NK-92 (cell line): ENCODE measurements around the gene GSG1.
"Not testable (repeated sequence)": the region's sequence is repeated elsewhere in the genome, so short reads cannot be mapped to it uniquely, and the experiment has no call there.

Experiments
- DNase-seq: peaks from one replicate; lab custom pipeline; 2025; ENCODE audit not compliant: unreplicated experiment; lab: John Stamatoyannopoulos, UW

Gene GSG1

DNA sequence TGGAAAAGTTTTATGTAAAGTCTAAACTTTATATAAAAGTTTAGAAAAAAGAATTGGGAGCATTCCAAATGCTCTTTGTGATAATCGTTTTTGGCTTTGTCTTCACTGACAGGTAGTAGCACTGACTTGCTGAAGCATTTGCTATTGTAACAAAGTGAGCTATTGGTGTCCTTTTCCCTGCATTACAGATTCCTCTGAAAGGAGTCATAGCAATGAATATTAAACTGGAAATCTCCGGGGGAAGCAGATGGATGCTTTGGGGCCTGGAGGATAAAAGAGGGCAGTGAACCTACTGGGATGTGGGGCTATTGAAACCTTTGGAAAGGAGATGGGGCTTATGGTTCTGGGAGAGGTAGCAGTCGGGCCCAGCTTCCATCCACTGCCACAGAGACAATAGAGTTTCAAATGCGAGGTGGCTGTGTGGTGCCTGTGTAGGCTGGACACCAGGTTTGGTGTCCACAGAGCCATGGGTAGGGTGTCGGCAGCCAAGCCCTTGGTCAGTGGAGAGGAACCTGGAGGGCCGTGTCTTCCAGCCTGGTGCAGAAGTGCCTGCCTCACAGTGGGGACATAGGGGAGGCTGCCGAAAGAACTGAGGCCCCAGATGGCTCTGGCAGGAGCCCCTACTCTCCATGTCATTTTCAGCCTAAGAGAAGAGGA, 10.1 kb downstream of the GSG1 start:
- DNase-seq: no peak

DNA sequence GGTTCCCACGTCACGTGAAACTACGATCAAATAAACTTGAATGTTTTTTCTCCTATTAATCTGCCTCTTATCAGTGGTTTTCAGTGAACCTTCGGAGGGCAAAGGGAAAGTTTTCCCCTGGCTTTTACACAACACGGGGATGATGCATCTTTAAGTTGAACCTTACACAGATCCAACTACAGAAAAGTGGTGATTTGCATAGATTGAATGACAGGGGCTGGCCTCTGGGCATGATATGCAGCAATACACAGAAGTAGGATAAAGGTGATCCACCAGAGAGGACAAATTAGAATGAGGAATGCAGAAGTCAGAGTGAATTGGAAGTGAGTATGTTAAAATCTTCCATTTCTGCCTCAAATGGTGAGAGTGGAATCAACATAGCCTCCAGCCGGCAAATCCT, 11.6 kb downstream of the GSG1 start:
- no peak for DNase-seq

DNA sequence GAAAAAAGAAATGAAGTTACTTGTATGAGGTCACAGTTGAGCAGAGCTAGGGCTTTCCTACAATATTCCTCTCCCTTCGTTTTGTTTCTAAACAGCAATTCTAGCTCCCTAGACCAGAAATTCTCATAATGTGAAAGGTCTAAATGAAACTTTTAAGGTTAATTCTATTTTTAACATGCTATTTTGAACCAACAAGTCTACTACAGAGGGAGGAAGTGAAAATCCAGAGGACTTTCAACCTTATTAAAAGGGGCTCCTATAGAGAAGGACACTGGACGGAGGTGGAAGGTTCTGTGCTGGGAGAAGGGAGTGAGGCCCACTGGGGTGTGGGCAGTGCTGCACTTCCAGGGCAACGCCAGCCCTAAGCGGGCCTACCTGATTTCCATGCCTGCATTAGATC, 13.4 kb downstream of the GSG1 start:
- no peak for DNase-seq

DNA sequence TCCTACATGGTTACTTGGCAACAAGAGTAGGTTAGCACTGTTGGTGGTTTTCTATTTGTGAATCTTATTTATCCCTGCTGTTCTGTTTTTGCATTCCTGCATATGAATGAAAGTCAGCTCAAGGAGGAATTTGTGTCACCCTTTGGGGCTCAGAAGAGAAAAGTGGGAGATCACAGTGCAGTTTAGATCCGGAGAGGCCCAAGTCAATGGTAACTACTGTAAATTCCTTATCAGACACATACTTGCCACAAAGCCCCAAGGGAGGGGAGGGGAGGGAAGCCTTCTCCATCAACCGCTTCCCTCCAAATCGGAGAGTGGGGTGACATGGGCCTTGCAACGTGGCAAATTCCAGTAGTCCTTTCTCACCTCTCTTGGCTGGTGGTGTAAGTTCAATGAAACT, 15.0 kb downstream of the GSG1 start:
- DNase-seq: no peak

DNA sequence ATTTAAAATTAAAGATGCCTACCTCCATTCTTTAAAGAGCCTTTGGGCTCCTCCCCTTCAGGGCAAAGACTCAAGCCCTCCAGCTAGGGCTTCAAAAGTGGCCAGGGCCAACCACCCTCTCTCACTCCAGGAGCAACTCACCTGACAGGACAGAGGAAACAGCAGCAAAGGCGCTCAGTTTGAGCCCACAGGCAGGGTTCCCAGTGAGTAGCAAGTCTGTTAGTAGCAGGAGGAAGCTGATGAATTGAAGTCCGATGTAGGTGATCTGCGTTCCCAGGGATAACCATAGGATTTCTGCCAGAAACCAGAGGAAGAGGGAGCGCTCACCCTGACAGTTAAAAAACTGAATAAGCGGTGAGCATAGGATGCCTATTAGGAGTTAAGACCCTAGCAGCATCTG, 15.7 kb downstream of the GSG1 start:
- no peak for DNase-seq

DNA sequence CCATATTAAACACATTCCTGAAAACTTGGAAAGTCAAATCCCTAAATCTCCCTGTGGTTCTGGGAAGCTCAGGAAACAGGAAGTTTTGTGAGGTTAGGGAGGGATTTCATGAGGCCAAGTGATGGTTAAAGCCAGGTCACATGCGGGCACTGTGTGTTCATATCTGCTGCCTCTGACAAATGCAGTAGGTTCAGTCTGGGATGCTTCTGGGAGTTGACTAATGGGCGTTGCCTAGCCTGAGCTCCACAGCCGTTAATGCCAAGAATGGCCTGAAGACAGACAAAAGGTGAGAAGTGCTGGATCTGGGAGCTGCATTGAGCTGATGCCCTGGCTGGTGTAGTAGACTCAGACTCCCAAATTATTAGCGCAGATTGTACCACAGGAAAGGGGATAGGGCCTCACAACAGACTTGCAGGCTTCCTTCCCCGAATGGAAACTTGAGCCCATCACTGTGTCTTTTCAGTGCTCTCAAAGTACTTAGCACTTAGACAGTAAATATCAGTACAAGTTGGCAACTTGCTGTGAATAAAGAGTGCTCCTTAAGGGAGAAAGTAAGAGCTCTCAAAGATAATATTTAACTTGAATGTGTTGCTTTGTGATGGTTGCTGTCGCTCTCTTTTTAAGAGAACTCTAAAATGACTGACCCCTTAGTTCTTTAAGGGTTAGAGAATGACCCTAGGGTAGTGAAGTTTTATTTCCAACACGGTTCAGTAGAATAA, 17.3 kb downstream of the GSG1 start:
- DNase-seq: no peak

DNA sequence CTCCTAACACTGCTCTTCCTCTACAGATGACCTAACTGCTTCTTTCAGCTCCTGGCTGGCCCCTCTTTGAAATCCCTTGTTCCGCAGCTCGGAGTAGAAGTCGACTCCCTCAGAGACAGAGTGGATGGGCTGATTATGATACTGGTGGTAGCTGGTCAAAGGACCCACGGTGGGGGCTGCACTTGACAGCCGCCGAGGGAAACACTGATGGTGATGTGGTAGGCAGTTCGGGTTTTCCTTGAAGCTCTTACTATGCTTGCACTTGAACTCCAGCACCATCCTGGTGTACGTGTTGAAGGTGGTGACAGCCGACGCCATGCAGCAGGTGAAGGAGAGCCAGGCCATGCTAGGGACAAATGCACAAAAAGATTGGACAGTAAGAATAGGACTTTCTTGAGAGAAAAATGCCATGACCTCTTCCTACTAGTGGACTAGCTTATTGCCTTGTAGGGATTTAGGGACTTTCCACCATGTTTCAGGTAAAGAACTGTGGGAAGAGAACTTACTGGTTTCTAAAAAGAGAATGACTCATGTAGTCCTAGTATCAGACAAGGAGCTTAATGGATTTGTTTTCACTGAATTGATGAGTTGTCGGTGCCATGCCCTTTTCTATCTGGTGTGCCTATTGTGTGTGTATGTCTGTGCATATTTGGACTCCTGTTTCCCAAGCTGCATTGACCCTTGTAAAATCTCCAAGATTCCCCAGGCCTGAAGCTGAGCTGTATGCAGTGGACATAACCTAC, 18.4 kb downstream of the GSG1 start:
- DNase-seq: no peak

DNA sequence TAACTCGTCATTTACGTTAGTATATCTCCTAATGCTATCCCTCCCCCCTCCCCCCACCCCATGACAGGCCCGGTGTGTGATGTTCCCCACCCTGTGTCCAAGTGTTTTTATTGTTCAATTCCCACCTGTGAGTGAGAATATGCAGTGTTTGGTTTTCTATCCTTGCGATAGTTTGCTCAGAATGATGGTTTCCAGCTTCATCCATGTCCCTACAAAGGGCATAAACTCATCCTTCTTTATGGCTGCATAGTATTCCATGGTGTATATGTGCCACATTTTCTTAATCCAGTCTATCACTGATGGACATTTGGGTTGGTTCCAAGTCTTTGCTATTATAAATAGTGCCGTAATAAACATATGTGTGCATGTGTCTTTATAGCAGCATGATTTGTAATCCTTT, 19.8 kb downstream of the GSG1 start:
- DNase-seq: not testable (repeated sequence)

DNA sequence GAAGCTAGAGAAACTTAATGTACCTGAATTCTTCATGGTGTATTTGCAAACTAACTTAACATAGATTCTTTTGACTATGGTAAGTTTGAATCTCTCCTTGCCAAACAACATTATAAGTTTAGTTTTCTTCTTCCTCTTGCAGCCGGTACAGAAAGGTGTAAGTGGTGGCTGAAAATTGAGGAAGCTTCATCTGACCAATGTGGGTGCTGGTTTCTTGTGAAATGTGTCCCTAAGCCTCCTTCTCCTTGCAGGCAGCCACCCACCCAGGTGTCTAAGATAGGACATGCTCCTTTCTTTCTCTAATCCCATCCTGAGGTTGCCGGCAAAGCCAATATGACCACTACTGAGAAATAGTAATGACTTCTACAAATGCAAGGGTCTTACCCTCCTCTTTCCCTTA, 20.6 kb downstream of the GSG1 start:
- DNase-seq: no peak

DNA sequence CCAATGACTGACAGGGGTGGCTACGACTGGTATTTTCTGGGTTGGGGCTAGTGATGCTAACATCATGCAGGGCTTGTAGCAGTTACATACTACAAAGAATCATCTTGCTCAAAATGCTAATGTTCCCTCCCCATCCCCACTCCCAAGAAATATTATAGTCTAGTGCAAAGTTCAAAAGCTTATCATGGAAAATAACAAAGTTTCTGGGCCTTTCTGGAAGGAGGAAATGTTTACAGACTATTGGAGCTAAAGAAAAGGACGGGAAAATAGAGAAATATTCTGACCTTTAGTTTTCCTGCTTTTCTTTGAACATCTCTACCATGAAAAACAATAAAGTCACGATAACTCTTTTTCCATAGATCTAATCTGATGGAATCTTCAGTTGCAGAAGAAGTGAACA, 23.2 kb downstream of the GSG1 start:
- DNase-seq: no peak

DNA sequence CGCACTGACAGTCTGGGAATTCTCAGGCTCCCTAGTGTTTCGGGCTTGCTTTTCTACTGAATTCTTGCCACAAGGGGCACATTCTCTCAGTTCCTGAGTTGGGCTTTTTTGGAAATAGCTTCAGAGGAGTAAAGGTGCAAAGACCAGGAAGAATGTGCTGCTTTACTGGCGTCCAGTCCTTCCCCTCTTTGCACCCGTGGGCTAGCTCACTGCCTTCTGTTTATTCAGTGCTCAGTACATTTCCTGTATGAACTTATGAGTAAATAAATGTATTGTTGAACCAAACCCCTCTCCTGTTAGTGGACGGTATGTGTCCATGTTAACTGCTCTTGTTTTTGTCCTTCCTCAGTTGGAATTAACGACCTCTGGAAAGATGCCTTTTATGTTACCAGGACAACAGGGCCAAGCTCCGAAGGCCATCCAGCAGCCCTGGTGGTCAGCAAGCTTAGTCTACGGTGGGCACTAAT, 24.0 kb downstream of the GSG1 start:
- DNase-seq: no peak

DNA sequence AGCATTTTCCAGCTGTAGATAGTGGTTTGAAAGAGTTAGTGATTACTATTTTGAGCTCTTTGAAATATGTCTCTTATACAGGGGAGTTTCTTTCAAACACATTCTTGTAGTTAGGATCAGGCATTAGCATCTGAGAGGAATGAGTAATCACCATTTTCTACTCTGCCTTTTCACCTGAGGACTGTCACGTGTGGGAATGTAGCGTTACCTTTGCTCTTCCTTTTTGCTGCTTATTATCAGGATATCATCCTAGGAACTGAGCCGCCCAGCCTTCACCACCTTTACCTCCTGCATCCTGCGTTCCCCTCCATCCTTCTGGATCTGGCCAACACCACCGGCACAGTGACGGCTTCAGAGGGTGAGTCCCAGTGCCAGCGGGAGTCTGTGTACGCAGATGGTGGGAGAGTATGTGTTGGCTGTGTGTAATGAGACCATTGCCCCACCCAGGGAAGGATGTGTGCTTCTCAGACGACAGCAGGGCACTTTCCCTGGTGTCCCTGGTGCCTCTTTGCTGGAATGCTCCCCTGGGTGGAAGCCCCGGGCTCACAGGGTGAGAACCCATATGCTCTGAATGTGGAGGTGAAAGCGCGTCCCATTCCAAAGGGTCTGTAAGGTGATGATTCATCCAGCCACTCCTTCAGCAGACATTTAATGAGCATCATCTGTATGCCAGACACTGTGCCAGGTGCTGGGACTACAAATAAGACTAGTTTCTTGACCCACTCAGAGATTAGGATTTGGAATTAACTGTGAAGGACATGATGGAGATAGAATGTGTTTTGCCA, 27.5 kb downstream of the GSG1 start:
- DNase-seq: no peak

DNA sequence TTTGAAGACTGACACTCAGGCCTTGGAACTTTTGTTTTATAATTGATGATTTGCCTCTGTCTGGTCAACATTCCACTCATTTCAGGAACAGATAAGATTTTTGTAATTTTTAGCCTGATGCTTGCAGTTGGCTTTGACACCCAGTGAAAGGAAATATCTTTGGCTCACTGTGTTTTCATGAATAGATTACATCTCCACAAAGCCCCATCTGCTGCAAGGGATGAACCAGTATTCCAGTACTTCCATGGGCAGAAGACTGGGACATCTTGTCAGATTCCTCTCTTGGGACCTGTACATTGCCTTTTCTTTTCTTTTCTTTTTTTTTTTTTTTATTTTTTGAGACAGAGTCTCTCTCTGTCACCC, 28.4 kb downstream of the GSG1 start:
- no peak for DNase-seq

DNA sequence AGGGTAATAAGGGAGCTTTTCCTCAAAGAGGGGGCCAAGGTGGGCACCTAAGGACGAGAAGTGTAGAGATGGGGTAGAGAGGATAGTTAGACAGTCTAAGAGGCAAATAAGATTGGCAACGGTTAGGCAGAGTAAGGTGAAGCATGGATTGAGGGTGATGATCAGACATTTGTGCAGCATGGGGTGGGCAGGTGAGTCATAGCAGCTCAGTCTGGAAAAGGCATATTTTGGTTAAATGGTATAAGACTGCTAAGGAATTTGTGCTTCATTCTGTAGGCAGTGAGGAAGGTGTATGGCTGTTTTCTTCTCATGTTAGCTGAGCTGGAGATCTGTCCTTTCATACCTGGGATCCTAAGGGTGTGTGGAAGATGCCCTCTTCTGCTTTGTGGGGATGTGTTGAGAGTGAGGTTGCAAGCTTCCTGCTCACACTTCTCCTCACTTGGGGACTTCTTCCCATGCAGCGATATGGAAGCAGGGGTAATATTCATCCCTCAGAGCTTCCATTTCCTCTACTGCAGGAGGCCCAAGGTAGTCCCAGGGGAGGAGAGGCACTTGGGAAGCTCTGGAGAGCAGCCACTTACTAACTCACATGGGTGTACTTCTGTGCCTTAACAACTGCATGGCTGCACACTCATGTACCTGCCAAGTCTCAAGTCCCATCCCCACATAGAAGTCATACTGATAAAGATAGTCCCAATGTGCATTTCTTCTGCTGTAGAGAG, 28.9 kb downstream of the GSG1 start:
- no peak for DNase-seq

DNA sequence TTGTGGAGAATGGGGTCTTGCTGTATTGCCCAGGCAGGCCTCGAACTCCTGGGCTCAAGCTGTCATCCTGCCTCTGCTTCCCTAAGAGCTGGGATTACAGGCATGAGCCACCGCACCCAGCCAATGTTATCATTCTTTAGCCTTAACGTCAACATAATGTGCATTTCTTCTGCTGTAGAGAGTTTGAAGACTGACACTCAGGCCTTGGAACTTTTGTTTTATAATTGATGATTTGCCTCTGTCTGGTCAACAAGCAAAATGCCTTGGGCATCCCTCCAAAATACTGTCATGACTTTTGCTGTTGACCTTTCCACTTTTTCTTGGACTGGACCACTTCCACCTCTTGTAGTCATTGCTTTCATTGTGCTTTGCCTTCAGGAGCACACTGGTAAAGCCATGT, 30.3 kb downstream of the GSG1 start:
- DNase-seq: no peak

DNA sequence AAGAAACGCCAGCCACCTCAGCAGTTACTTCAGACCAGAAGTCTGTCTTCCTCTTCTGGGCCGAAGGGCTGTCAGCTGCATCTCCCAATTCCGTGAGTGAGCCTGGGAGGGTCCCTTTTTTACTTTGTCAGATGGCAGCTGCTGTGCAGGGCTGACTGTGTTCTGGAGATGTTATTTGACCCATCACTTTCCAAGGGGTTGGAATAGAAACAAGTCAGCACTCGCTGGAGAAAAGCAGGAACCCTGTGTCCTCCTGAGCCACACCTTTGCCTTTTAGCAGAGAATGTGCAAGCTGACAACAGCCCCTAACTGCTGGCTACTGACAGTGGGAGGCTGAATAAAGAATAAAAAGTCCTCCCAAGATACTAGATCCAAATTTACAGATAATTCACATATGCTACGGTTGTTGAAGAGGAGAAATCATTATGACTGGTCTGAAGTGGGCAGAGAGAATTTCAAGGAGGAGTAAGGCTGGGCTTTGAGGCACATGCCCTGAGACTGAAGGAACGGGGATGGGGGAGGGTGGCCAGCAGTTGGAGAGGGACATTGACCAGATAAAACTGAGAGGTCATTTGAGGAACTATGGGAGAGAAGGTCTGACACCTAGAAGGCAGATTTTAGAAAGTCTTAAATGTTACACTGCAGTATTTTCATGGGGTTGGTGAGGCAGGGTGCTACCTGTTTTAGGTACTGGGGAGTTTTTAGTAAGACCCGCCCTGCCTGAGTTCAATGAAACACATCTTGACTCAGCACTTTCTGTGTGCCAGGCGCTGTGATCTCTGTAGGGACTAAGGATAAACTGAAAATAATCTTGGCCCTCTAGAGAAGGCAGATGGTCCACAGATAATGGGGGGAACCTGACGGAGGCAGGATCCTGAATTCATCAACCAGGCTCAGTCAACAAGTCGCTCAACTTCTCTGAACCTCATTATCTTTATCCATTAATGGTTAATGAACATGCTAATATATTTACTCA, 31.9 kb downstream of the GSG1 start:
- DNase-seq: no peak

DNA sequence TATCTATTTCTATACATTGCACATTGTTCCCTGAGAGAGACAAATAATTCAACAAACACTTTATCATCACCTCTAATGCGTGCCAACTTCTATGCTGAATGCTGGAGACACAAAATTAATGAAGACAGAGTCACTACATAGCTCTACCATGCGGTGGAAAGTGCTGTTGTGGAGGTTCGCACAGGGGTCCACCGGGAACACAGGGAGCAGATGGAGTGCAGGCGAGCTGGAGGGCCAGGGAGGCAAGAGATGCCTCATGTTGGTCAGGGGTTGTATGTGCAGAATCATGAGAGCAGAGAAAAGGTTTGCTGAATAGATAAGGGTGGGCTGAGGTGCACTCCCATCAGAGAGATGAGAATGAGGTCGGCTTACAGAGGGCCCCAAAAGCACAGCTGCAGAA, 34.1 kb downstream of the GSG1 start:
- DNase-seq: no peak

DNA sequence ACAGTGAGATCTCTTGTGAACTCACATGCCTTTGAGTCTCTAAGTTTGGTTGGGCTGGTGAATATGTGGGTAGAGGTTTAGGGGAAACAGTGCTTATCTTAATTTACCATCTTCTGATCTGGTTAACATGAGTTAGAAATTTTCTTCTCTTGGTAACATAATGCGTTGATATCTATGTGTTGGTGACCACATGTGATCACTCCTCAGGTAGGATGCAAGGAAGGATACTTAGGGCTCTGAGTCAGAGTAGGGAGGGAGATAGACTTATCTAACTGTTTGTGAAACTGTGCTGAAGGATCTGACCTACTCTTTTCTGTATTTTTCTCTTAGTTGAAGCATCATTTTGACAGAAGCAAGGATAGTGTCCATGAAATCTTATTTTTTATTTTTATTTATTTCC, 36.1 kb downstream of the GSG1 start:
- DNase-seq: no peak

DNA sequence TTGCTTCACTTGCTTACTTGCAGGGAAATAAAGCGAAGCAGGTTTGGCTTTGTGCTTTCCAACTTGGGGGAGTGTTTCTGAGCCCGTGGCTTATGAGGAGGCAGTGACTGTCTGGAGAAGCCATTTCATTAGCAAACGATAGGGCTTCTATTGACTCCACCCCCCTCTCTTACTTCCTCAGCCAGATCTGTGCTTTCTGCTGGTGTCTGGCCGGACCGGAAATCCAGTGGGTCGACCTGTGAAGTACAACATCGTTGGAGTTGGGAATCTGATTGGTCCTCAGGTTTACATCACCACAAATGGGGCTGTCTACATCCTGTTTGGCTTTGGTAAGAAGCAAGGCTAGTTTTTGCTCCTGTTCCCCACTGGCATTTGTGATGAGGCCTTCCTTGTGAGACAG, 37.0 kb downstream of the GSG1 start:
- no peak for DNase-seq

DNA sequence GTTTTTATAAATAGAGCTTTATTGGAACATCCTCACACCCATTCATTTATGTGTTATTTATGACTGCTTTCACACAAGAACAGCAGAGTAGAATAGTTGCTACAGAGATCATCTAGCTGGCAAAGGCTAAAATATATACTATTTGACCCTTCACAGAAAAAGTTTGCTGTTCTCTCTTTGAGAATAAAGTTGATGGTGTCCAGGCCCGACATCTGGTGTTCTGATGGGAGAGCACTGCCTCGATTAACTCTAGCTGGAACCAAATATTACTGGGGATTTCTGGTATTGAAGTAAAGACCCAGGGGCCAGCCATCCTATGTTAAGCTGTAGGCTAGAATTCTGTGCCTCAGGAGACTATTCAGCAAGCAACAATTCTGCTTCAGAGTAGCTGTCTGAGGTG, 37.5 kb downstream of the GSG1 start:
- no peak for DNase-seq
